HG02840 (cell line): ENCODE results near the gene NEO1.
"Not testable (repeated sequence)": the region's sequence is repeated elsewhere in the genome, so short reads cannot be mapped to it uniquely, and the experiment has no call there.

Source experiments
- ATAC-seq: cut with Tn5 transposase; IDR thresholded peaks from one replicate; pipeline ENCODE4 v1.9.1; 2021; ENCODE audit warnings: mild to moderate bottlenecking, moderate library complexity, moderate number of reproducible peaks; ENCODE audit not compliant: unreplicated experiment, low FRiP score

The NEO1 gene

DNA sequence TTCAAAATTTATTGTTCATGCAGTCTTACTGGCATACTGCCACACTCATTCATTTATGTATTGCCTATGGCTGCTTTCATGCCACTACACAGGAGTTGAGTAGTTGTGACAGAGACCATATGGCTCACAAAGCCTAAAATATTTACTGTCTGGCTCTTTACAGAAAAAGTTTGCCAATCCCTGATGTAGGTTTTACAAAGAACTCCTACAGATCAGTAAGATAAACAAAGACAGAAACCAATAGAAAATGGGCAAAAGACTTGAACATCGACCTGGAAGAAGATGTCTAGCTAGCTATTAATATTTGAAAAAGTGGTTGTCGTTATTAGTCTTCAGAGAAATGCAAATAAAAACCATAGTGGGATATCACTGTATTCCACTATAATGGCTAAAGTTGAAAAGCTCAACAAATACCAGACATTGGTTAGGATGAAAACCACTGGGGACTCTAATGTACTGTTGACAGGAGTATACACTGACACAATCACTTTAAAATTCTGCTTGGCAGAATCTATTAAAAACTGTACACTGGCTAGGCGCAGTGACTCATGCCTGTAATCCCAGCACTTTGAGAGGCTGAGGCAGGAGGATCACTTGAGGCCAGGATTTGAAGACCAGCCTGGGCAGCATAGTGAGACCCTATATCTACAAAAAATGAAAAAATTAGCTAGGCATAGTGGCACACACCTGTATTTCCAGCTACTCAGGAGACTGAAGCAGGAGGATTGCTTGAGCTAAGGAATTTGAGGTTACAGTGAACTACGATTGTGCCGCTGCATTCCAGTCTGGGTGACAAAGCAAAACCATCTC is 87.7 kb downstream of the NEO1 start:
- ATAC-seq: no peak

- no peak for ATAC-seq
Measured at GRCh38 chr15:73141216-73141900, 89.1 kb downstream of the NEO1 start.

- no peak for ATAC-seq
Measured at GRCh38 chr15:73142802-73143762, 90.8 kb downstream of the NEO1 start.

GRCh38 chr15:73143763-73144155 is 91.5 kb downstream of the NEO1 start:
- ATAC-seq: no peak

DNA sequence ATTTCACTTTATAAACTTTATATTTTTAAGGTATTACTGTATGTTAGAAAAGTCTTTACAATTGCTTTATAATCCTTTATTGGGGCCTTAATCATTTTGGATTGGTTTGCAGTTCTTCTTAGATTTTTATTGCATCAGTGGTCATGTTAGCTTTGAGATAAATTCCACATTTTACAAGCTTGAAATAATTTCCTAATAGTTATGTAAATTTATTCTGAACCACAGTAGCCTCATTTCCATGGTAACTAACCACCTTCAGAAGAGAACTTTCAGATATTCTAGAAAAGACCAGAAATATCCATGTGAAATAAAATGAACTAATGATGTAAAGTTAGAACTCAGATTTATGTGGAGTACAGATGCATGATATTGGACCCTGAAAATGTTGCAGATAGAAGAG is 94.2 kb downstream of the NEO1 start:
- no peak for ATAC-seq

- no peak for ATAC-seq
Measured at GRCh38 chr15:73150831-73151230, 98.6 kb downstream of the NEO1 start.

- no peak for ATAC-seq
Measured at GRCh38 chr15:73153024-73153423, 100.8 kb downstream of the NEO1 start.

DNA sequence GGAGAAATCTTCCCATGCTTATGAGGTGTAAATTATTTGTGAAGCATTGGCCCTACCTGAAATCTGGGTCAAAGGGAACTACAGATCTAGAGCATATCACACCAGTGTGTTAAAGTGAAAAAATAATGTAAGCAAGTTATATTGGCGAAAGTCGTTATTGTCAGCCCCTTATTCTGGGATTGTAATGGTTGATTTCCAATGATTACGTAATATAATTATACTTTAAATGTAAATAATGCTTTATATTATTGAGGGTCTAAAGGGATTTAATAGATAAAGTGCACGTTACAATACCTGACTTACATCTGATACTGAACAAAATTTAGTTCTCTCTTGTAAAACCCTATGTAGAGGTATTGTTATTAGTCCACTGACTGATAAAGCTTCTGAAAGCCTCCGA is 101.2 kb downstream of the NEO1 start:
- ATAC-seq: no peak

DNA sequence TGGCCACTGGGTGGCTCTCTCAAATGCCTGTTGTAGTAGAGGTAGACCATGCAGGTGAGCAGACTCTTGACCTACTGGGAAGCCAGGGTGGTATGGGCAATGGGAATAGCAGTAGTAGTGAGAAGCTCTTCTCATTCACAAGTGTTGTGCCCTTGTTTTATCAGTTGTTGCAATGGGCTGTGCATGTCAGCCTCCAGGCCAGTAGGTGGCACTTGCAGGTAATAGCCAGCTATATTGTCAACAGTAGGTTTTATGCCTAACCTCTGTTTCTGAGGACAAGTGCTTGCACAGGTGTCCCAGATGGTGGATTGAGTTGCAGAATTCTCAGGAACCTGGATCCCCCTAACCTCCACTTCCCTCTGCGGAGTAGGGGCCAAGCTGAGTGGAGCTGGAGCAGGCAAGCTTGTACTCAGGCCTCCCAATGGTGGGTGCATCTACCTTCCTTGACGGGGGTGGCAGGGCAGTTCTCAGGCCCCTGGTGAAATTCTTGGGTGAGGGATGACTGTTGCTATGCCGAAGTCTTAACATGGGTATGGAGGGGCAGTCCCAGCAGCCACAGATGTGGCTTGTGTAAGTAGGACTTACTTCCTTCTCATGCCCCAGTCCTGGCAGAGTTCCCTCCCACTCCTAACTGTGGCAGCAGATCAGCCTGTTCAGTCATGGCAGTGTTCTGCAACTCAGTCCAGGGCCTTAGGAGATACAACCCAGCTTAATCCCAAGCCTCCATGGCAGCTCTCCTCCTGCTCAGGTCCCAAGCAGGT is 104.3 kb downstream of the NEO1 start:
- no peak for ATAC-seq

DNA sequence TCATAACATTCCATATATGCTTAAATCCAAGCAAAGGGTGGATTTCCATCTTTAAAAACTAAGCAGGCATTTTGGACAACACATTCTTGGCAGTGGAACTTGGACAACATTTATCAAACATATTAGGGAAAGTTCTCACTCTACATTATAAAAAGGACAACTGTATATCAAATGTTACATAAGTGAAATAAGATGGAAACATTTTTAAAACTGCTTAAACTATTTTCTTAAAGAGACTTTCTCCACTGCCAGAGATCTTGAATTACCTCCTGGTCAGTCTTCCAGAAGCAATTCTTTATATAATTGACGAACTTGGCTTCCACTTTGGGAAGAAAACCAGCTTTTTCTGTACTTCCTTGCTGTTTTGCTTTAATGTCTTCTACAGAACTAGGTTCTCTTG is 109.3 kb downstream of the NEO1 start:
- ATAC-seq: no peak

- ATAC-seq: no peak
Measured at GRCh38 chr15:73165435-73165834, 113.2 kb downstream of the NEO1 start.

DNA sequence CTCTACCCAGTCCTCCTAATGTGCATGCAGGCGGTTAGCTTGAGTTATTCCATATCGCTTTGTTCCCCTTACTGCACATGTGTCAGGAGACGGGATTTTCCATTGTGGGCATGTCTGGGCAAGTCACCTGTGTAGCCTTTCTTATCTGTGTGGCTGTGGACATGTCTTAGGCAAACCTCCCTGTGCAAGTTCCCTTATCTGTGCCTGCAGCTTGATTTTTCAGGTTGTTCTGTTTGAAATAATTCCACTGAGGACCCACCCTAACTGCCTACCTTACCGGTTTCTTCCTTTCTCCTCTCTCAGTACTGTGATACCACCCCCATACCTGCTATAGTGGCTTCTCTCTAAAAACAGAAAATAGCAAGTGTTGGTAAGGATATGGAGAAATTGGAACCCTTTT is 113.6 kb downstream of the NEO1 start:
- no peak for ATAC-seq

GRCh38 chr15:73166711-73167110 is 114.4 kb downstream of the NEO1 start:
- not testable (repeated sequence) for ATAC-seq

- no peak for ATAC-seq
Measured at GRCh38 chr15:73168487-73168886, 116.2 kb downstream of the NEO1 start.

GRCh38 chr15:73171711-73172110 is 119.4 kb downstream of the NEO1 start:
- ATAC-seq: no peak

DNA sequence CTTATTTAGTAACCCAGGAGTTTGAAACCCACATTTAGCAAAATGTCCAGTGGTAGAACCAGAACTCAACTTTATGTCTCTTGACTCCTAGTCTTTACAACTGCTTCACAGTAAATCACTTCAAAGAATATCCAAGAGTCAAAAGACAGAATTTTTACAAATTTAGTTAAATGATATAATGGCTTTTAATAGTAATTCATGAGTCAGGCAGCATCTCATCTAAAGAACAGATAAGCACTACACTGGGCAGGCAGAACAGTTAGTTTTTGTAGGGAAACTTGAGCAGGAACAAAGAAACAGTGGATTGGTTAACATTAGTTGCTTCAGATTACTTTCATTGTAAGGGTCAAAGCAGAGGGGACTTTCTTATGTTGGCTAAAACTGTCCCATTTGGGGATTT is 120.2 kb downstream of the NEO1 start:
- no peak for ATAC-seq

GRCh38 chr15:73174171-73174570 is 121.9 kb downstream of the NEO1 start:
- no peak for ATAC-seq

GRCh38 chr15:73175382-73175781 is 123.1 kb downstream of the NEO1 start:
- no peak for ATAC-seq

DNA sequence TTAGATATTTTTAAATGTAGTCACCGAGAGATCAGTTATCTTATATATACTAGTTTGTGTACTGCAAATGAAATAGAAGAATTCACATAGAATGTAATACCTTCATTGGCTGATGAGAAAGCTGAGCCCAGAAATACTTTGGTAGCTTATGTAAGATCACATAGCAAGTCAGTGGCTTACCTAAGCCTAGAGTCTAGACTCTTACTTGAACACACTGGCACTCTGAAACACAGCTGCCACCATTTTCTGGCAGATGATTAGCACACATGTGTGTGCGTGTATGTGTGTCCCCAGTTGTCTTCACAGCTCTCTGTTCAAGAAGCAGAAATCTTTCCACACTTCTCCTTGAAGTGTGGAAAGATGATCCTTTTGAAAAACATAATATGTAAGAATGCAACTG is 124.3 kb downstream of the NEO1 start:
- ATAC-seq: no peak

DNA sequence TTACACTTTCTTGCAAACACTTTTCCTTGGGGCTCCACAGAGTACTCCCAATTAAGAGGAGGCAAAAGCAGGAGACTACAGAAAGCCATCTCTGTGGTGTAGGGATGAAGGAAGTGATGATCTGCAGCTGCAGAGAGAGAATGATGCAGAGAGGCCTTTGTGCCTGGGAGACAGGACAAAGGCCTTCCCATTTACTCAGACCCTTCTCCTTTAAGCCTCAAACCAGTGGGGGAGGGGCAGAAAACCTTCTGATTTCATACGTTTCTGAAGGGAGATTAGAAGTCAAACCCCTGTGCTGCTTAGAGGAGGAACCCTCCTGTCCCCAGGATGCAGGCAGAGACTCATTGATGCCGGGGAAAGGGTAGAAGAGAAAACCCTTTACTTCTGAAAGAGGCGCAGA is 130.8 kb downstream of the NEO1 start:
- ATAC-seq: no peak
